Peyer's patch (tissue), 4 donors: ENCODE data around the gene DUS3L. TPM values are rescaled to one million over a fixed set of nuclear protein-coding genes. Genes with fewer than 3 reads are reported as not detected.

Source experiments
- DNase-seq, 3 donors: peaks; one replicate each; pipeline ENCODE4 v3.0.0-alpha.2; 2017 to 2019
- H3K27ac ChIP-seq, 4 donors: fragments of 200-600 bp; sonication (generic); one replicate each; pipeline ENCODE4 v1.5.1; 2016 to 2019
- H3K27me3 ChIP-seq, 2 donors: fragments of 200-600 bp; sonication (generic); one replicate each; pipeline ENCODE4 v1.5.1; 2019
- H3K36me3 ChIP-seq, 3 donors: fragments of 200-600 bp; sonication (generic); one replicate each; pipeline ENCODE4 v1.5.1; 2016 to 2019
- H3K4me1 ChIP-seq, 4 donors: fragments of 200-600 bp; sonication (generic); one replicate each; pipeline ENCODE4 v1.5.1; 2016 to 2019
- H3K4me3 ChIP-seq, 4 donors: fragments of 200-600 bp; sonication (generic); 1 replicate in 3 of 4; 2 replicates in 1 of 4; pipeline ENCODE4 v1.5.1; 2016 to 2019; ENCODE audit warnings: mild to moderate bottlenecking in 1 of 4
- H3K9me3 ChIP-seq, 4 donors: fragments of 200-600 bp; sonication (generic); one replicate each; pipeline ENCODE4 v1.5.1; 2016 to 2019; ENCODE audit warnings: mild to moderate bottlenecking in 1 of 4
- POLR2A ChIP-seq, 2 donors: fragments of 450-650 bp; IDR thresholded peaks; one replicate each; pipeline ENCODE4 v1.5.1; 2017; ENCODE audit warnings: antibody characterized with exemption in 2 of 2, mild to moderate bottlenecking in 2 of 2, moderate library complexity in 2 of 2
- total RNA-seq, 4 donors: library from RNA; depleted of rRNA; stranded (reverse); fragments of >200 nt; gene quantifications; one replicate each; pipeline ENCODE4 v1.1.0, GENCODE V29; 2016
- TF ChIP-seq, protein P1 (sequence below), 6 experiments: fragments of 450-650 bp in 4 of 6; fragments of 200-600 bp in 2 of 6; sonication (generic) in 1 of 6; IDR thresholded peaks; one replicate each; pipeline ENCODE4 v1.5.1; 2017 to 2019; ENCODE audit warnings: antibody characterized with exemption in 6 of 6, mild to moderate bottlenecking in 3 of 6, moderate library complexity in 1 of 6

Gene DUS3L
- total RNA-seq, 4 donors from 2014 or later = 31.5 to 91.6 (median 71.2) TPM

DNA sequence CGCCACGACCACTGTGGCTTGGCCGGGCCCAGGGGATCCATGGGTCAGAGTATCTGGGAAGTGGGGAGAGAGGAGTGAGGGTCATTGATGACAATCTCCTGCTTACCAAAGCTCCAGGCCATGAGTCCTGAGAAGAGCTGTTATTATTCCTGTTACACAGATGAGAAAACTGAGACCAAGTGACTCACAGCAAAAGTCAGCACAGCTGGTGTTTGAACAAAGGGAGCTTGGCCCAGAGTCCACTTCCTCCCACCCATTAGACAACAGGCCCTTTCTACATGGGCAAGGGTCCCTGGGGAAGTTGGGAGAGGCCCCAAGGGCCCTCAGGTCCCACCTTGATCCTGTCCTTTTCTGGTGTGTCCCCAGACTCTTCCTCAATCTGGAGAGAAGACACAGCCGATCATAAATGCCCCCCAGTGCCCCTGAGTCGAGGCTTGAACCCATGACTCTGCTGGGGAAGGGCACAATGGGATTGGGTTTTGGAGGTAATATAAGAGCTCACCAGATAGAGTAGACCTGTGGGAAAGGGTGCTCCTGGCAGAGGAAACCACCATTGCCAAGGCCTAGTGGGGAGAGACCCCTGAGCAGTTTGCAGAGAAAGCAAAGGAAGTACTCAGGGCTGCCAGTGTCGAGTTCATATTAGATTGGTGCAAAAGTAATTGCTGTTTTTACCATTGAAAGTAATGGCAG lies 41.7 kb upstream of the DUS3L start:
- H3K4me3 ChIP-seq = no peak overlapping the region
- peaks cover 0 to 23% (median 0%) of the 10 kb centered on the region in 3 donors for H3K36me3 ChIP-seq
- H3K4me1 ChIP-seq = peaks cover 0 to 27% (median 9%) of the 10 kb centered on the region in 4 donors
- H3K27ac ChIP-seq = no peak overlapping the region
- TF ChIP-seq POLR2A (IDR thresholded peaks at IDR 0.05) = no peak
- TF ChIP-seq, protein P1, sequence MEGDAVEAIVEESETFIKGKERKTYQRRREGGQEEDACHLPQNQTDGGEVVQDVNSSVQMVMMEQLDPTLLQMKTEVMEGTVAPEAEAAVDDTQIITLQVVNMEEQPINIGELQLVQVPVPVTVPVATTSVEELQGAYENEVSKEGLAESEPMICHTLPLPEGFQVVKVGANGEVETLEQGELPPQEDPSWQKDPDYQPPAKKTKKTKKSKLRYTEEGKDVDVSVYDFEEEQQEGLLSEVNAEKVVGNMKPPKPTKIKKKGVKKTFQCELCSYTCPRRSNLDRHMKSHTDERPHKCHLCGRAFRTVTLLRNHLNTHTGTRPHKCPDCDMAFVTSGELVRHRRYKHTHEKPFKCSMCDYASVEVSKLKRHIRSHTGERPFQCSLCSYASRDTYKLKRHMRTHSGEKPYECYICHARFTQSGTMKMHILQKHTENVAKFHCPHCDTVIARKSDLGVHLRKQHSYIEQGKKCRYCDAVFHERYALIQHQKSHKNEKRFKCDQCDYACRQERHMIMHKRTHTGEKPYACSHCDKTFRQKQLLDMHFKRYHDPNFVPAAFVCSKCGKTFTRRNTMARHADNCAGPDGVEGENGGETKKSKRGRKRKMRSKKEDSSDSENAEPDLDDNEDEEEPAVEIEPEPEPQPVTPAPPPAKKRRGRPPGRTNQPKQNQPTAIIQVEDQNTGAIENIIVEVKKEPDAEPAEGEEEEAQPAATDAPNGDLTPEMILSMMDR (IDR thresholded peaks at IDR 0.05) = no peak
- DNase-seq = no peak
- no peaks in the 10 kb centered on the region for H3K27me3 ChIP-seq
- H3K9me3 ChIP-seq = no peaks in the 10 kb centered on the region

- no peaks in the 10 kb centered on the region for H3K9me3 ChIP-seq
- no peak for TF ChIP-seq POLR2A (IDR thresholded peaks at IDR 0.05)
- TF ChIP-seq, protein P1 (IDR thresholded peaks at IDR 0.05) = no peak
Observed at GRCh38 chr19:5832061-5832460, 41.1 kb upstream of the DUS3L start.

DNA sequence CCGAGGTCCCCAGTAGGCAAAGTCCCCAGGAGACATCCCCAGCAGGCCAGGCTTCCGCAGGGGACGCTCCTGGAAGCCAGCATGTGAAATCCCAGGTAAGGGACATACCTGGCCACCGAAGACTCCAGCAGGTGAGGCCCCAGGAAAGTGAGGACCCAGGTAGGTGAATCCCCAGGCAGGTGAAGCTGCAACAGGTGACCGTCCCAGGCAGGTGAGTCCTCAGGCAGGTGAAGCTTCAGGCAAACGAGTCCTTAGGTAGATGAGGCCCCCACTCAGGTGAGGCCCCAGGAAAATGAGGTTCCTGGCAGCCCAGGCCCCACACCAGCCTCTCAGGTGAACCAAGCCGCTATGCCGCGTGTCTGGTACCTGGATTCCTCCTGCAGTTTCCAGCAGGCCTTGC lies 40.2 kb upstream of the DUS3L start:
- Histone ChIP-seq H3K4me1 (peaks cover 0 to 39% (median 9%) of the 10 kb centered on the region in 4 donors), H3K4me3 (peak overlapping the region in 1 of 4 donors; percentile 14), H3K27ac (no peak overlapping the region), H3K27me3 (no peaks in the 10 kb centered on the region), H3K36me3 (peaks cover 0 to 23% (median 0%) of the 10 kb centered on the region in 3 donors), H3K9me3 (no peaks in the 10 kb centered on the region)
- no peak for DNase-seq
- TF ChIP-seq, protein P1 (IDR thresholded peaks at IDR 0.05) = no peak
- no peak for TF ChIP-seq POLR2A (IDR thresholded peaks at IDR 0.05)

More at GRCh38 chr19:5832061-5832460, 41.1 kb upstream of the DUS3L start:
- Histone ChIP-seq H3K4me3 (no peak overlapping the region), H3K4me1 (peaks cover 0 to 31% (median 9%) of the 10 kb centered on the region in 4 donors), H3K36me3 (peaks cover 0 to 23% (median 0%) of the 10 kb centered on the region in 3 donors), H3K27me3 (no peaks in the 10 kb centered on the region), H3K27ac (no peak overlapping the region)
- DNase-seq = no peak

DNA sequence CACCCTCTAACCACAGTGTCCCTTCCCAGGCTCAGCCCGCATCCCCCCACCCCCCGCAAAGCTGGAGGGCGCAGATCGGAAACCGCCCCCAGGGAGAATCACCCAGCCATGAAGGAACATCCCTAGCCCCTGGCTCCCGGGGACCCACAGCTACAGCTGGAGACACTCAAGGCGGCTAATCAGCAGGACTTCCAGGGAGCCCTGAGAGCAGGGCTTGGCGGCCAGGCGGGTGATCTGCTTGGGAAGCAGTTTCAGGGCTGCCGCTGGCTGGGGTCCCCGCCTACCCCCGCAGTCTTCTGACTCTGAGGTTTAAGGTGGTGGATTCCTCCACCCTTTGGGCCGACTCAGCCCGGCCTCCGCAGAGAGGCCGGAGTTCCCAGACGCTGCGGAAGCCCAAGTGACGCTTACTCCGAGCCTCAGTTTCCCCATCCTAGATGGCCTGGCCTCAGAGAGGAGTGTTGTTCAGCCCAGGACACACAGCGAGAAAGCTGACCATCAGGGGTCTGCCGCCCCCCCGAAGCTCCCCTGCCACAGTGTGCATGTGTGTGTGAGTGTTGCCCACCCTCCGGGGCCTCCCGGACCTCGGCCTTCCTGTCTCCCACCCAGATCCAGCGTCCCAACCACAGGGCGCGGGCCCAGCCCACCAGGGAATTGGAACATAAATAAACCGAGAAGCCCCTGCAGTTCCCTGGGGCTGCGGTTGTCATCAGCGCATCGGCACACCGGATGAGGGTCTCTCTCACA lies 38.8 kb upstream of the DUS3L start:
- H3K27ac ChIP-seq = peak overlapping the region in 1 of 4 donors; percentile 86
- H3K27me3 ChIP-seq = no peaks in the 10 kb centered on the region
- H3K4me1 ChIP-seq = peaks cover 0 to 39% (median 9%) of the 10 kb centered on the region in 4 donors
- peak overlapping the region in 1 of 4 donors; percentile 50 for H3K4me3 ChIP-seq
- H3K36me3 ChIP-seq = peaks cover 0 to 27% (median 0%) of the 10 kb centered on the region in 3 donors
- DNase-seq = no peak
- TF ChIP-seq POLR2A (IDR thresholded peaks at IDR 0.05) = no peak
- TF ChIP-seq, protein P1 (IDR thresholded peaks at IDR 0.05) = no peak
- no peaks in the 10 kb centered on the region for H3K9me3 ChIP-seq

- peak overlapping the region; percentile 38 to 60 (median 49) for H3K4me3 ChIP-seq
- no peak for DNase-seq
- H3K27ac ChIP-seq = peak overlapping the region; percentile 41 to 92 (median 72)
- peaks cover 0 to 39% (median 9%) of the 10 kb centered on the region in 4 donors for H3K4me1 ChIP-seq
- TF ChIP-seq, protein P1 (IDR thresholded peaks at IDR 0.05) = no peak
- TF ChIP-seq POLR2A (IDR thresholded peaks at IDR 0.05) = no peak
- no peaks in the 10 kb centered on the region for H3K27me3 ChIP-seq
- peaks cover 0 to 25% (median 0%) of the 10 kb centered on the region in 3 donors for H3K36me3 ChIP-seq
- H3K9me3 ChIP-seq = no peaks in the 10 kb centered on the region
Observed at GRCh38 chr19:5828661-5829566, 38.0 kb upstream of the DUS3L start.
